ENCODE data around the gene SLC6A1.

SLC6A1 gene

DNA sequence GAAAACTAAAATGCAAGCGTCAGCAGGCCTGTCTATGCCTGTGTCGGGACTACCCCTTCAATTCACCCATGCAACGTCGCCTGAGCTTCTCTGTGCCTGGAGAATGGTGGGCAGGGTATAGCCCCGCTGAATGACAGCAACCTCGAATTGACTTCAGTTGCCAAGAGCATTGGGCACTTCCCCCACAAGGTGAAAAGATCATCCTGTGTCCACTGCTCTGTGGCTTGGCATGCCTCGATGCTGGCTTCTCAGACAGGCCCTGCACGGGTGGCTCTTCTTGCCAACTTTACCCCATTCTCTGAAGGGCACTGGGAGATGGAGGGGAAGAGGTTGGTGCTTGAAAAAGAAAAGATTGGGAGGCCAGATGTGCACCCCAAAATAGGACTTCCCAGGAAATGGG lies 3.3 kb downstream of the SLC6A1 start:
- no peak for DNase-seq

GRCh38 chr3:10996345-10997013 lies 3.9 kb downstream of the SLC6A1 start:
- DNase-seq: no peak

DNA sequence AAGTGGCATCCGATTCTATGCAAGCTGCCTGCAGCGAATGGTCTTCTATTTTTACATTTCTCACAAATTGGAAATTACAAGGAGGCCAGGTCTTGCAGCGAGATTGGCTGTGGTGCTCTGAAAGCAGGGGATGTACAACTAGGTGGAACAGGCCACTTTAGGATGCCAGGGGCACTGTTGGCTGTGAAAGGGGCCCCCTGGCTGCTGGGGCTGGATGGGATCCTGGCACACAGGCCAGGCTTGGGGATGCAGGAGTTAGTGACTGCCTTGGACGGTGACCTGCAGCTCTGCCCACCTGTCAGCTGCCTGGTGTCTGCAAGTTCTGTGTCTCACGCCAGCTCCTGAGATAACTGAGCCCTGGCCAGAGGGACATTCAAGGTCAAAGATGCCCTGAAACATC lies 4.6 kb downstream of the SLC6A1 start:
- DNase-seq: no peak

DNA sequence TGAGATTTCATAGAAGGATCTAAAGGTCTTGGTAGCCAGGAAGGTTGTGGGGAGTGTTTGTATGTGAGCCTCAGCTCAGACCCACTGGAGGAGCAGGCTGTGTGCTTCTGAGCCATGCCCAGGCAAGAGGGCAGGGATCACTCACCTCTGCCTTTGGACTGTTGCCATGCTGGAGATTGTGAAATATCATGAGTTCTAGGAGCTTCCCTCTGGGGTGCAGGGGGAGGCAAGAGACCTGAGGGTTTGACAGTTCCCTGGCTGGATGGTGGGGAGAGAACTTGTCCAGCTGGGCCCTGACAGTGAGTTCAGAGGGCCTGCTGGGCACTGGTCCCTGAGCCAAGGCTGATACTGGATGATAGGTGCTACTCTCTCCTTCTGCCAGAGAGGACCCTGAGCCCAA lies 6.0 kb downstream of the SLC6A1 start:
- DNase-seq: no peak

GRCh38 chr3:10999221-11000107 lies 6.9 kb downstream of the SLC6A1 start:
- no peak for DNase-seq

DNA sequence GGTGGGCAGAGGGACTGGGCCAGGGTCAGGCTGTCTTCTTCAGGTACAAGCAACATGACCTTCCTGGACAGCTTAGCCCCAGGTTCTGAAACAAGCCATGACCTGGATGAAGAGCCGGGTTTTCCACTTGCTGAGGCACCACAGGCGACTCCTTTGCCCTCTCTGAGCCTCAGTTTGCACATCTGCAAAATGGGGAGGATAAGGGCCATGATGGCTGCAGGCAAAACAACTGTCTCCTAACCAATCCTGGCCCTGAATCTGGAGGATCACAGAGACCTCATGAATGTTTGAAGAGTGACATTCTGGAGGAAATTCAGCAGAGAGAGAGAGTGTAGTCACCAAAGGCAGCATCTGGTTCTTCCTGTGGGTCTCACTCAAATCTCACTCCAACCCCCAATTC lies 8.0 kb downstream of the SLC6A1 start:
- DNase-seq: no peak

DNA sequence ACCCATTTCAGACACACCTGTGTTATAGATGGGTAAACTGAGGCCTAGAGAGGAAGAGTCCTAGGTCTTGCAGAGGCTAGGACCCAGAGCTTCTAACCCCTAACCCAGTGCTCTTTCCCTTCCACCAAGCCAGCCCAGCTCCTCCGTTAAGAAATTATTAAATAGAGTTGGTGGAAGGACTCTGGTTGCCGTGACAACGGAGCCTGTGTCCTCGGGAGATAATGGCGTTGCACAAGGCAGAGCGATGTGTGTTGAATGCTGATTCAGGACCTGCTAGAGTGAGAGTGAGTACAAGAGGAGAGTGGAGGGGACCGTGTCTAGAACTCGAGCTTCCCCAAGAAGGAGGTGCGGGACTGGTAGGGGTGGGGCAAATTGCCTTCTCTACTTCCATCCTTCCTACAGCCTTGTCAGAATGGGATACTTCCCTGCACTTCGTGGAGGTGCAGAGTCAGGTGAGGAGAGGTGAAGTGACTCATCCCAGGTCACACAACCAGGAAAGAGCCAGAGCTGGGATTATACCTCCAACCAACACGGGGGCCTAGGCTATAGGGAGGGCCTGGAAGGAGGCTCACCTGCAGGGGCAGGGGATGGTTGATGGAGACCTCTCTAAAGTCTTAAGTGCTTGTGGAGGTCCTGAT lies 8.6 kb downstream of the SLC6A1 start:
- DNase-seq: no peak

DNA sequence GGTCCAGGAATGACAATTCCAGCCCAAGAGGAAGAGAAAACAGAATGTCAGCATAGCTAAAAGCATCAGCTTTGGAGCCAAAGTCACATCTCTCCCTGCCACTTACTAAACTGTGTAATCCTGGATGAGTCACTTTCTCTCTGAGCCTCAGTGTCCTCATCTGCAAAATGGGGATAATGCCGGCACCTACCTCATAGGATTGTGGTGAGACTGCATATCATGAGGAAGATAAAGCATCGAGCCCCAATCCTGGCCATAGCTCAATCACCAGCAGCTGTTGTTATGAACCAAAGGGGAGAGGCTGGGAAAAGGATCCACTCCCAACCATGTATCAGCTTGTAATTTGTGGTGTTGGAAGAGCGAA lies 9.1 kb downstream of the SLC6A1 start:
- DNase-seq: no peak

DNA sequence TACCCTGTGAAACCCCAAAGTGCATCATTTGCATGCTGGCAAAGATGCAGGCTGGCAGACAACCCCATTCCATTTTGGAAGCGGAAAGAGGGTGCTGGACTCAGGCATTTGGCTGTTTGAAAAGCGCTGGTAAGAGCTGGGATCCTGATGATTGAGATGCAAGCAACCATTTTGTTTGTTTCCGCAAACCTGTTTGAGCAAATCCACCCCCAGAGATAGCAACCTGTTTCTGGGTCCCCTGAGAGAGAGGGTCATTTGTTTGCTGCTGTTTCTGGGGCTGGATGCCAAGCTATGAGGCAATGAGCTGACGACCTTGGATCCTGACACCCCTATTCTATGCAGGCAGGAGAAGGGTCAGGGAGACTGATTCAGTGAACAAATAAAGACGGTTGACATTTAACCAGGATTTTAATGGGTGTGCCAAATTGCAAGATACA lies 9.8 kb downstream of the SLC6A1 start:
- no peak for DNase-seq

DNA sequence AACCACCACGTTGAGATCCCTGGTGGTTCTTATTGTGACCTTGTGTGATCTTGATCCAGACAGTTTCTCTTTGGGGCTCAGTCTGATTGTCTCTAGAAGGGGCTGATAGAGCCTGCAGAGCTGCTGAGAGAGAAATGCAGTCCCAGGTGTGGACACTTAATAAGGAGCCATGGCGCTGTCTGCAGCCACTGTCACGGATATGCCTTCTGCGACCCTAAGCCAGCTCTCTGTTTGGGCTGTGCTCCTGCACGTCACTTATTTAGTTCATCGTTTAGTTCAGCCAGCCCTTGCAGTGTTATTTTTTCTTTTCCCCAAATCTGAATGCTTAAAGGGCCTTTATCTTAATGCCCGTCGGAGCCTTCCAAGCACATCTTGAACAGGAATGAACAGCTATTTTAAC lies 12.0 kb downstream of the SLC6A1 start:
- no peak for DNase-seq

GRCh38 chr3:11005686-11006256 lies 13.2 kb downstream of the SLC6A1 start:
- DNase-seq: no peak

GRCh38 chr3:11006986-11007933 lies 14.7 kb downstream of the SLC6A1 start:
- no peak for DNase-seq

DNA sequence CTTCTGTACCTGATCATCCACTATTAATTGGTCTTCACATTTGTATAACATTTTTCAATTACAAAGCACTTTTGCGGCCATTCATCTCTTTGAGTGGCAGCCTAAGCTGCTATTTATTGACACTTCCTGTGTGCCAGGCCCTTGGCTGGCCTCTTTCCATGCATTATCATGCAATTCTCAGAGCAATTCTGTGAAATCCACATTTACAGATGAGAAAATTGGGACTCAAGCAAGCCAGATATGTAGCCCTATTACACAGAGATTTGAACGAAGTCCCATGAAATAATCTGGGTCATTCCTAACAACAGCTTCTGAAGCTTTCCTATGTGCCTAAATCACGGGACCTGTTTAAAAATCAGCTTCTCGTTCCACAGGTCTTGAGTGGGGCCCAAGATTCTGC lies 17.4 kb downstream of the SLC6A1 start:
- no peak for DNase-seq

DNA sequence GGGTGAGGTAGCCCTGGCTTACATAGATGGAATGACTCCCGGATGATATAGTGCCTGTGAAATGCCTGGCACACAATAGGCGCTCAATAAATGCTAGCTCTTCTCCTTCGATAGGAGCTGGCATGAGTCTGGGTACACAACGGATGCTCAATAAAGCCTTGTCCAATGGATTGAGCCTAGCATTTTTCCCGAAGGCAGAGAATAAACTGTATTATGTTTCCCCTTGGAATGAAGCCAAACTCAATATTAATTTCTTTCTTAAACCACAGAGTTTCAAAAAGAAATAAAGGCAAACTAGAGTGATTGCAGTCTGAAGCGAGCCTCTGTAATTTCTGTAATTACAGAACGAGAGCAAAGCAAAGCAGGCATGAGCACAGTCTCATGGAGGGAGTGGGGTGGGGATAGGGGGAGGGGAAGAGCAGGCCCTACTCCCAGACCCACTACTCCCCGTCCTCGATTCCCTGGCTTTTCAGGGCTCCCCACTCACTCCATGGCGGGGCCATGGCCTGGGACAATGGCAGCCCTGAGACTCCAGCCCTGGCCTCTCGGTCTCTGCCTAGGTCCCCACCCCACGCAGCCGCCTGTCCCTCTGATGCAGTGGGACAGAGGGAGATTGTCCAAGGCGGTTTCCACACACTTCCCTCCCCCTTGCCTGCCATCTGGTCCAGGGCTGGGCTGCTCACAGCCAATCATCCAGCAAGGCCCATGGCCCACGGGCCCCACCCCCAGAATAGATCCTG lies 18.0 kb downstream of the SLC6A1 start:
- no peak for DNase-seq

DNA sequence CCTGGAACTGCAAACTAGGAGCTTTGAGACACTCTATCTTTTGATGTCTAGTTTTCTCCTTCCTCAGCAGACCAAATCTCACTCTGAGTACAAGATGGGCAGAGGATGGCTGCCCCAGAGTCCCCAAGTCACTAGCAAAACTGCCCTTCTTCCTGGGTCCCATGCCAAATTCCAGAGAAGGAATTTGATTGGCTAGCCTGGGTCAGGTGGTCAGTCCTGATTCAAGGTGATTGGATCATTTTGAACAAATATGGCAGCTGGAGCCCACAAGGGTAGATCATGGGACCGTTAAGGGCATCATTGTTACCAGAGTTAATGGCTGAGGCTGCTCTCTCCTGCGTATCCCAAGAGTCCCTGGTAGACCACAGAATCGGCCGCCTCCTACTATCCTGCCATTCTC lies 21.7 kb downstream of the SLC6A1 start:
- DNase-seq: no peak

DNA sequence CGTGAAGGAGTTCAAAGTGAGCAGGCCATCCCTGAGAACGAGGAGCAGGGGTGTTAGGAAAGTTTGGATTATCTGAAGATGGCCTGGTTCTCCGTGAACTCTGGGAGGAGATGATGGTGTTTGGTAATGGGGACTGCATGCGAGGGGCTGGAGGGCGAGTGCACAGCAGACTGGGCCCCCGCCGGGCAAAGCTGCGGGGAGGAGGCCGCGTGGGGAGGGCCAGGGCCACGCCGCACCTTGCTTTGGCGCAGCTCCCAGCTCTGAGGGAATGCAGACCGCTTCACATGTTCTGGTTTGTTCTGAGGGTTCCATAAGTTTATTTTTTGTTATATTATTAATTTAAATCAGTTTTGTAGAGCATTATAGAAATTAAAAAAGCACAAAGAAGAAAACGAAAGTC lies 22.2 kb downstream of the SLC6A1 start:
- no peak for DNase-seq

DNA sequence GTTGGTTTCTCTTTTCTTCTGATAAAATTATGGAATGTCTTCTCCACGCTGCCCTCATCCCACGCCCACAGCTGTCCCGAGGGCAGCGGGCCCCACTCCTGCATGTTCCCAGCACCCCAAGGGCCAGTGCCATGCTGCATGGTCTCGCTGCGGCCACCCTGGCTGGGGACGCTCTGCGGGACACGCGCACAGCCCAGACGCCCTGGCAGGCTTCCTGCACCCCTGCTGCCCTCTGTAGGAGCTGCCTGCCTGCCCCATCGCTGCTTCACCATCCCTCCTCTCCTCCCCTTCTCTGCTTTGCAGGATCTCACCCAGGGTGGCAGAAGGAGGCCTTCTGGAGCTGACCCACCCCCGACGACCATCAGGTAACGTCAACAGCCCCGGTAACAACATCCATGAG lies 22.8 kb downstream of the SLC6A1 start:
- DNase-seq: no peak

GRCh38 chr3:11016727-11017126 lies 24.2 kb downstream of the SLC6A1 start:
- no peak for DNase-seq

DNA sequence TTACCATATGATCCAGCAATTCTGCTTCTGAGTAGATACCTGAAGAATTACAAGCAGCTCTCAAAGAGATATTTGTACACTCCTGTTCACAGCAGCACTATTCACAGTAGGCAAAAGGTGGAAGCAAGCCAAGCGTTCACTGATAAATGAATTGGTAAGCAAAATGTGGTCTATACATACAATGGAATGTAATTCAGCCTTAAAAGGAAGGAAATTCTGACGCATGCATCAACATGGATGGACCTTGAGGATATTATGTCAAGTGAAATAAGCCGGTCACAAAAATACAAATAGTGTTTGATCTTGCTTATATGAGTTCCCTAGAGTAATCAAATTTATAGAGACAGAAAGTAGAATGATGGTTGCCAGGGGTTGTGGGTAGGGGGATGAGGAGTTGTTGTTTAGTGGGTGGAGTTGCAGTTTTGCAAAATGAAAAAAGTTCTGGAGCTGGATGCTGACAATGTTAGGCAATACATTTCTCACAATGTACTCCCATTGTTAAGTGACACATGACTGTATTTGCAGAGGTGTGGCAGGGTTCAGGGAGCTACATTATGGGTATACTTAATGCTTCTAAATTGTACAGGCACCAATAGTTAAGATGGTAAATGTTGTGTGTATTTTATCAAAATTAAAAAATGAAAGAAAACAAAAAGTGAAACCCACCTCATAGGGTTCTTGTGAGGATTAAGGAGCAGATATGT lies 26.7 kb downstream of the SLC6A1 start:
- DNase-seq: no peak

GRCh38 chr3:11020764-11021163 lies 28.2 kb downstream of the SLC6A1 start:
- no peak for DNase-seq

DNA sequence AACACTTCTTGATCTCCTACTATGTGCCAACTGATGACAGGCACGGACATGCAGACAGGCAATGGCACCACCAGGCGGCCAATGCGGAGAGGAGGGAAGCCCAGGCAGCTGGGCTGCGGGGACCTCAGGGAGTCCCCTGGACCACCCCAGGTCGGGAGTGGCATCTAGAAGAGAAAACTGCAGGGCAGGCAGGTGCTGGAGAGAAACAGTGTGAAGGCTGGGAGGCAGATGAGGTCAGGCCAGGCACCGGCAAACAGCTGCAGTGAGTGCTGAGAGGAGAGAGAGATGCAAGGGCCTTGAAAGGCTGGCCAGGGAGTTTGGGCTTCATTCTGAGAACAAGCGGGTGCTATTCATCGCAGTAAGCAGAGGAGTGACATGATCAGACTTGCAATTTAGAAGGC lies 29.1 kb downstream of the SLC6A1 start:
- DNase-seq: no peak

Measured in effector CD8-positive, alpha-beta T cell (primary cell).